Measurements from ENCODE around the gene CYP4F12. TPM values are rescaled to one million over a fixed set of nuclear protein-coding genes. Genes with fewer than 3 reads are reported as not detected.

CYP4F12 gene
- total RNA-seq, 1 experiment from 2014 or later, result 3.8 TPM

GRCh38 chr19:15730538-15730937, 57.7 kb downstream of the CYP4F12 start:
- intact Hi-C loops (cut with micrococcal nuclease; ENCODE audit: unreplicated experiment), result no loop called here
- Mint-ChIP-seq H3K4me1 (ENCODE audit: low read depth, unreplicated experiment) (no peaks in the 10 kb centered on the region), H3K9me3 (ENCODE audit: low read depth, unreplicated experiment) (no peaks in the 10 kb centered on the region), H3K4me3 (ENCODE audit: low read depth, unreplicated experiment) (no peak overlapping the region), H3K36me3 (ENCODE audit: insufficient read depth, unreplicated experiment) (no peaks in the 10 kb centered on the region), H3K27ac (ENCODE audit: unreplicated experiment) (no peak overlapping the region), H3K27me3 (ENCODE audit: unreplicated experiment) (peaks cover 61% of the 10 kb centered on the region)
- no TSS peak for BruUV-seq (replicated peaks)
- CTCF ChIA-PET, result interaction anchor here (0.6 kb wide), 1 partner anchor 268 kb away, joined by 3 read pairs; no protein-coding TSS in a partner anchor
- DNase-seq, result no peak
- no peak for TF ChIP-seq CTCF (IDR thresholded peaks at IDR 0.05; ENCODE audit: unreplicated experiment)

GRCh38 chr19:15732388-15732787, 59.5 kb downstream of the CYP4F12 start:
- no peak overlapping the region for H3K27ac Mint-ChIP-seq (ENCODE audit: unreplicated experiment)
- no peaks in the 10 kb centered on the region for H3K4me1 Mint-ChIP-seq (ENCODE audit: low read depth, unreplicated experiment)
- no peak for DNase-seq
- intact Hi-C loops (cut with micrococcal nuclease; ENCODE audit: unreplicated experiment), result no loop called here
- TF ChIP-seq CTCF (IDR thresholded peaks at IDR 0.05; ENCODE audit: unreplicated experiment), result no peak
- H3K4me3 Mint-ChIP-seq (ENCODE audit: low read depth, unreplicated experiment), result no peak overlapping the region
- no peaks in the 10 kb centered on the region for H3K36me3 Mint-ChIP-seq (ENCODE audit: insufficient read depth, unreplicated experiment)
- CTCF ChIA-PET, result interaction anchor here (0.6 kb wide), 1 partner anchor 187 kb away, joined by 6 read pairs; no protein-coding TSS in a partner anchor
- no peaks in the 10 kb centered on the region for H3K9me3 Mint-ChIP-seq (ENCODE audit: low read depth, unreplicated experiment)
- H3K27me3 Mint-ChIP-seq (ENCODE audit: unreplicated experiment), result peaks cover 49% of the 10 kb centered on the region
- BruUV-seq (replicated peaks), result no TSS peak

GRCh38 chr19:15733895-15734294, 61.0 kb downstream of the CYP4F12 start:
- CTCF ChIA-PET, result no interaction called here
- intact Hi-C loops (cut with micrococcal nuclease; ENCODE audit: unreplicated experiment), result no loop called here
- no peak for TF ChIP-seq CTCF (IDR thresholded peaks at IDR 0.05; ENCODE audit: unreplicated experiment)
- DNase-seq, result no peak
- Mint-ChIP-seq H3K9me3 (ENCODE audit: low read depth, unreplicated experiment) (no peaks in the 10 kb centered on the region), H3K4me3 (ENCODE audit: low read depth, unreplicated experiment) (no peak overlapping the region), H3K4me1 (ENCODE audit: low read depth, unreplicated experiment) (no peaks in the 10 kb centered on the region), H3K36me3 (ENCODE audit: insufficient read depth, unreplicated experiment) (no peaks in the 10 kb centered on the region), H3K27ac (ENCODE audit: unreplicated experiment) (no peak overlapping the region), H3K27me3 (ENCODE audit: unreplicated experiment) (peaks cover 35% of the 10 kb centered on the region)
- no TSS peak for BruUV-seq (replicated peaks)

- Mint-ChIP-seq H3K4me1 (ENCODE audit: low read depth, unreplicated experiment) (no peaks in the 10 kb centered on the region), H3K27ac (ENCODE audit: unreplicated experiment) (no peak within 1 kb of the TSS), H3K4me3 (ENCODE audit: low read depth, unreplicated experiment) (no peak within 1 kb of the TSS), H3K36me3 (ENCODE audit: insufficient read depth, unreplicated experiment) (peaks cover 5% of the 10 kb centered on the region), H3K27me3 (ENCODE audit: unreplicated experiment) (peaks cover 51% of the 10 kb centered on the region), H3K9me3 (ENCODE audit: low read depth, unreplicated experiment) (peaks cover 8% of the 10 kb centered on the region)
- DNase-seq, result no peak
- CTCF ChIA-PET, result no interaction called here
- intact Hi-C loops (cut with micrococcal nuclease; ENCODE audit: unreplicated experiment), result no loop called here
- no TSS peak for BruUV-seq (replicated peaks)
- TF ChIP-seq CTCF (IDR thresholded peaks at IDR 0.05; ENCODE audit: unreplicated experiment), result no peak
Observed at GRCh38 chr19:15737722-15738121, 64.8 kb downstream of the CYP4F12 start, which contains the start of gene OR10H3. TSS of gene OR10H3 (plus strand) at chr19:15737985. CDS start at chr19:15741393, 3,408 bp downstream.

Measured in Calu3 (cell line).